ELF-1 (cell line): ENCODE results near the gene ELL.
"Not testable (repeated sequence)": the region's sequence is repeated elsewhere in the genome, so short reads cannot be mapped to it uniquely, and the experiment has no call there.

Experiments used
- DNase-seq: peaks from one replicate; pipeline ENCODE4 v3.0.0-alpha.2; 2016; ENCODE audit warnings: low read depth, low spot score

ELL gene

DNA sequence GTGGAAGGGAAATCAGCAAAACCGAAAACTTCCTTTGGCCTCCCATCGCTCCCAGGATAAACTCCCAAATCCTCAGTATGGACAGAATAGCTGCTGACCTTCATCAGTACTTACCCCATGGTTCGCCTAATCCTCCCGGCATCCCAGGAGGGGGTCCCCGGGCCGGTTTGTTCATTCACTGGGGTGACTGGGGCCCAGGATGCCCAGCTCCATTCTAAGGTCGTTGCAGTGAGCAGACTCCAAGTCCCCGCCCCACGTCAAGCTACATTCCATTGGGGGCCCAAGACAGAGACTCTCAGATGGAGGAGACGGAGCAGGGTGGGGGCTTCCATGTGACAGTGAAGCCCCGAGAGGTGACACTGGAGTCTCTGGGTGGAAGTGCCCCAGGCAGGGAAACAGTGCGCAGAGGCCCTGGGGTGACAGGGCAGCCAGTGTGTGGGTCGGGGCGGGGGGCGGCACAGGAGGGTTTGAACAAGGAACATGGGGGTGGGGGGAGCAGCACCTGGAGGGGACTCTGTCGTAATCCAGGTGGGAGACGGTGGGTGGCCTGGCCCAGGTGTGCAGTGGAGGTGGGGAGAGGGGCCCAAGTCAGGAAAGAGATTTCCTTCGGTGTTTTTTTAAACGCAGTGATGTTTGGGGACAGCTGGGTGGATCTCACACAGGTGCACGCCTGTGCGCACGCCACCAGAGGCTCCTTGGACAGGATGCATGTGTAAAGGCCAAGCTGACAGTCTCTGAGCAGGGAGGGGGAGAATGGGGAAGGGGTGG, 97.6 kb downstream of the ELL start:
- no peak for DNase-seq

DNA sequence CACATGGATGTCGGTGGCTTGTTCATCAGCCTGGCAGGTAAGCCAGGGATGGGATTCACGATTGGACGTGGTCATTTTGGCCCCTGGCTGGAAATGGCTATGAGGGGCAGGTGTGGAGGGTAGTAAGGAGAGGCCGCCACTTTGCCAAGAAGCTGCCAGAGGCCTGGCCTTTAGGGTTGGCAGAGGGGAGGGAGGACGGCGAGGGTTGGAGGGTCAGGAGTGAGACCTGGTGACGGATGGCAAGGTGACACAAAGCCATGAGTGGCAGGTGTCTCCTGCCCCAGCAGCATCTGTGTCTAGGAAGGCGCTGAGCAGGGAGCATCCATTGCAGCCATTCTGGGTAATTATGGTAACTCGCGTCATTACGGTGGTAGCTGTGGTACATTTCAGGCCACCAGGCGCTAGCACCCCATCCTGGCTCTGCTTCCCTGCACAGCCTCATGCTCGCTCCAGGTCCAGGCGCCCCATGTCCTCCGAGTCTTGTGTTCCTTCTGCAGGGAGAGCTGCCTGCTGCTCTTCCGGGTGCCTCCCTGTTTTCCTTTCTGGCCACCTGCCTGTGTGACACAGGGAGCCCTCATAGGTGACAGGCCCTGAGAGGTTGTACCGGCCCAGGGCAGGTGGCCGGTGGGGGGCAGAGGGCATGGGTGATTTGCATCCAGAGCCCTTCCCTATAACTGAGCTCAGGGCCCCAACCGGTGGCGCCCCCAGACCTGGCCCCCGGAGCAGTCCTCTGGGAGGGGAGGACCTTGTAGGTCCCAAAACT, 98.4 kb downstream of the ELL start:
- DNase-seq = no peak

DNA sequence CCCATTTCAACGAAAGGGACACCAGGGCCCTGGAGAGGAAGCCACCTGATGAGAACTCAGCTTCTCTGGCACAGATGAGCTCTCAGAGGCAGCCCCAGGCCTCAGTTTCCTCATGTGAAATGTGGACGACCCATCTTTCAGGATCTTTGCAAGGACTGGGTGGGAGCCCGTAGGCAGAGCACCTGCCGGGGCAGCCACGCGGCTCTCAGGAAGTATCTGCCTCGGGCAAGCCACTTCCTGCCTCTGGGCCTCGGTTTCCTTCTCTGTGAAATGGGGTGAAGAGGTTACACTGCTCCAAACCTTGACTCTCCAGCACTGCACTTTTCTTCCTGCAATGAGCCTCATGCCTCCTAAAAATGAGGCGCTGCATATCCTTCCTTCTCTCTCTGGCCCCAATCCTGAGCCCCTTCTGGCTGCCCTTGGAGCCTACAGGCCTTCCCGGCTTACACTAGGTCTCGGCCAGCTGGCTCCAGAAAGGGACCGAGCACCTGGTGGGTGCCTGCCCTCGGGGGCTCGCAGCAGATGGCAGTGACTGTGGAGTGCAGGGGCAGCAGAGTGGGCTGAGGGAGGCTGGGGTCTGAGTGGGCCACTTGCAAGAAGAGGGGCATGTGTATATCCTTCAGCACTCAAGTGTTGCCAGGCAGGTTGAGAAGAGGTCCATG, 99.2 kb downstream of the ELL start:
- no peak for DNase-seq

DNA sequence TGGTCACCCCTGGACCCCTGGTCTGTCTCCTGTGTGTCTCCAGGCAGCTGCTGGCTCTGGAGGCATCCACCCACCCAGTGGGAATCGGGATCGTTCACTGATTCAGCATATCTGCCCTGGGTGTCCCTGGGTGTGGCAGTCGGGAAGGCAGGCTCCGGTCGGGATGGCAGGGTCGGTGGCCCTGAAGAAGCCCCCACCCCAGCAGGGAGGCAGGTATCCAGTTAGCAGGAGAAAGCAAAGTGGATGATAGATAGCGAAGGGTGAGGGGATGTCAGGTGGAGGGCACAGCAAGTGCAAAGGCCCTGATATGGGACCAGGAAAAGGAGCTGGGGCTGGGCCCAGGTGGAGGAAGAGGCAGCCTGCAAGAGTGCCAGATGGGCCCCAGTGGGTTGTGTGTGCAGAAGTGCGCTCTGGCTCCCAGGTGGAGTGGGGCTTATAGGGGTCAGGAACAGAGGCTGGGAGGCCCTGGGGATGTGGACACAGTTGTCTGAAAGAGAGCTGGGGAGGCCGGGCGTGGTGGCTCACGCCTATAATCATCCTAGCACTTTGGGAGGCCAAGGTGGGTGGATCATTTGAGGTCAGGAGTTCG, 100.4 kb downstream of the ELL start:
- no peak for DNase-seq

DNA sequence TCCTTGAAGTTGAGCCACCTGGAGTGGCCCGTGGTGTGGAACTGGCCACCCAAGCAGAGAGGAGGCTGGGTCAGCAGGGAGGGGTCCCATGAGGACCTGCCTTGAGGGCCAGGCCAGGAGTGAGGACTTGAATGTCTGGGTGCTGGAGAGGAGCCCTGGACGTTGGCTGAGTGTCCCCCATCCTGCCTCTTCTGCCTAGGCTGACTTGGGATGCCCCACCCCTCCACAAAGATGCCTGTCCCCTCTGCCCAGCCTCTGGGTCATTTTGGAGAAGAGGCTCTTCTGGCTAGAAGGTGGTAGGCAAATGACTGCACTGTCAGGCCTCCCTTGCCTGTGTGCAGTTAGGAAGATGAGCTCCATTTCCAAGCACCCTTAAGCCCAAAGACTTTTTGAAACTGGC, 100.9 kb downstream of the ELL start:
- no peak for DNase-seq

DNA sequence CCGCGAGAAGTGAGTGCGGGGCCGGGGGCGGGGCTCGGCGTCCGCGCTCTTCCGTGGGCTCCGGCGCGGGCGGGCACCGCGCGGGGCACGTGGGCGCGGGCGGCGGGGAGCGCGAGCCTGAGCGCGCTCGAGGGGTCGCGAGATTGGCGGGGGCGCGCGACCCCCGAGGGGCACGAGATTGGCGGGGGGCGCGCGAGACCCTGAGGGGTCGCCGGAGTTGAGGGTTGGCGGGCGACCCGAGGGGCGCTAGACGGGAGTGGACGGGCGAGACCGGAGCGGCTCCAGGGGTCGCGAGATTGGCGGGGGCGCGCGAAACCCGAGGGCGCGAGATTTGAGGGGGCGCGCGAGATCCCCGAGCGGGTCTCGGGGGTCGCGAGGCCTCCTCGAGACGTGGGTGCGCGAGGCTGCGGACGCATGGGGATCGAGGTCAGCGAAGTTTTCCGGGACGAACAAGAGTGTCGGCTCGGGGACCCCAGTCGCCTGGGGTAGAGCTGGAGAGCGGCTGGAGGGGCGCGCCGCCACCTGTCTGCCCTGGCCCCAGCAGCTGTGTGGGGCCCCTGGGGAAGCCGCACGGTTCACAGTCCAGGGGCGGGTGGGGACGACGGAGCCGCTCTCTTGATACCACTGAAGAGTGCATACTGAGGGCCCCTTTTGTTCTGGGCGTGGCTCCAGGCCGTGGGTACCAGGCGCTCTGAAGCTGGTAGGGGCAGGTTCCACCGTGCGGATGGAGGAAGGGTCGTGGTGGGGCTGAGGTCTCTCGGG, 102.0 kb downstream of the ELL start:
- no peak for DNase-seq

DNA sequence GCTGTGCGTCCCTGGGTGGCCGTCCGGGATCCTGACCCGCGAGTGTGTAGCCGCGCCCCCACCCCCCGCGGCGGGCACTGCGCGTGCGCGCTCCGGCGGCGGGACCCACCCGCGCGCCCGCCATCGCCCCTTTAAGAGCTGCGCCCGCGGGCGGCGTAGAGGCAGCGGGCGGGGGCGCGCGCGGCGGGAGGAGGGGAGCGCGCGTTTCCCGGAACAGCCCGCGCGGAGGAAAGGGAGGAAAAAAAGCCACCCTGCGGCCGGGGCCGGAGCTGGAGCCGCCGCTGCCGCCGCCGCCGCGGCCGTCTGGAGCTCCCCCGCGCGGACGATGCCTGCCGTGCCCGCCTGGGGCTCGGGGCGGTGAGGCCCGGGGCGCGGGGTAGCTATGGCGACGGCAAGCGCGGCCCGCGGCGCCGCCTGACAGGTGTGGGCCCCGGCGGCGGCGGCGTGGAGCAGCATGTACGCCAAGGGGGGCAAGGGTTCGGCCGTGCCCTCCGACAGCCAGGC, 102.6 kb downstream of the ELL start, which contains the start of gene SSBP4:
Gene SSBP4, plus strand, starts transcription at position 204 of the 504 bp plus-strand sequence. Its CDS starts 251 bp downstream, at position 455.
- peak; percentile 85 for DNase-seq

DNA sequence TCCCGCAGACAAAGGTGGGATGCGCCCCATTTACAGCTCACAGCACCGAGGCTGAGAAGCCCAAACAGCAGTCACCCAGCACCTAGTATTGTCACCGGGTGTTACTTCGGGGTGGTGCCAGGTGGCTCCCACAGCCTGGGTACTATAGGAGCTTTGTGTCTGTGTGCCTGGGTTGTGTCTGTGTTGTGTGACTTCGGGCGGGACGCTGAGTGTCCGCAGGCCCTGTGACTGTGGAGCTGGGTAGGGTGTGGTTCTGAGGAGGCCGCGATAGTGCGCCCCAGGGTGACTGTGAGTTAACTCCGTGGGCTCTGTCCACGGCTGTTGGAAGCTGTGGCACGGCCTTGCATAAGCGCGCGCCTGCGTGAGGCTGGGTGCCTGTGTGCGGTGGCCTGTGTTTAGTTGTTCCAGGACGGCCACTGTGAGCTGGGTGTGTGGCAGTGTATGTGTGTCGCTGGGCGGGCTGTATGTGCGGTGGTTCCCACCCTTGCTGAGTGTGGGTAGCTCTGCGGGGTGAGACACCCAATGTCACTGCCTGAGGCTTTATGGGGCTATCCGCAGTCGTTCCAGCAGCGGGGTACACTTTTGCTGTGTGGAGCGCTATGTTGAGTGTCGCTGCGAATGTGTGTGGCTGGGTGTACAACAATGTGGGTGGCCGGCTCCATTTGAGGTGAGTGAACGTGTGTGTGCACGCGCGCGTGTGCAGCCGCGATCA, 103.2 kb downstream of the ELL start:
- peak; percentile 37 for DNase-seq

DNA sequence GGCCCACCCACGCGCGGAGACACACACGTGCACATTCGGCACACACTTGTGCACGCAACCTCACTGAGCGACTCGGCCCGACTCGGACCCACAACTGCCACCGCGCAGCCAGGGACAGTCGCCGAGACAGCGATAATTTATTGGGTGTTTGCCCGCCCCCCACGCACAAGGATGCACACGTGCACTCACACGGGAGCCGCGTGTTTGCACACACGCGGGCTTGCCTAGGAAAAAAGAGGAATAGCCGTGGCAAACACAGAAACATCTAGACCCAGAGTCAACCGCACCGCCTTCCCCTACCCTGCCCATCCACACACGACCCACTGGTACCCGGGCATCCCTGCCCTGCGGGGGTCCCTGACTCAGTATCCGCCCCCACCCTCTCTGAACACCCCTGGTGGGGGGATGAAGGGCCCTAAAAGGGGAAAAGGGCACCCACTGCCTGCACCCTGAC, 103.8 kb downstream of the ELL start:
- DNase-seq = no peak

DNA sequence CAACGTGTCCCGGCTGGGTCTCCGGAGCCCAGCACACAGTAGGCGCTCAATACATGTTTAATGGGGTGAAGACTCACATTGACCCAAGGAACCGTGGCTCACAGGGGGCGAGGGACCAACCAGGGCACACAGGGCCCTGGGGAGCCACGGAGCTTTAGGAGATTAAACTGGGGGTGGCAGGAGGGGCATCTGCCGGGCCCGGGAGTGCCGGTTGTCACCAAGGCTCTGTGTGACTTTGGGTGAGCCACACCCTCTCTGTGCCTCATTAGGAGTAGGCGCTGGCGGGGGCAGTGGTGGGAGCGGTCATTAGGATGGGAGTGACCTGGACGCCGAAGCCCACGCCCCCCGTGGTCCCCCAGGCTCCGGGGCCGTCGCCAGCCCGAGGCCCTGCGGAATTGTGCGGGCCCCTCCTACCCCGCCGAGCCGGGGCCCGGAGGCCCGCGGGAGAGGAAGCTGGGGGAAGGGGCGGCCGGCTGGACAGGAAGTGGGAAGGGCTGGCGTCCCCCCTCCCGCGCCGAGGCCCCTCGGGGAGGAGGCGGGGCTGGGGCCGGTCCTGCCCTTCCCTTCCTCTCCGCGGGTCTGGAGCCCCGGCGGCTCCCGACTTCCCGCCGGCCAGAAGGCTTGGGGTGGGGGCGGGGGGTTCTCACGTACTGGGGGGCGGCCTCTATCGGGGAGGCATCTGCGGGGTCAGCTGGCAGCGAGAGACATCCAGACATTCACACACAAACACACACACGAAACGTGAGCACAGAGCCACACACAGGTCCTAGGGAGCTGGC, 104.4 kb downstream of the ELL start:
- peak; percentile 90 for DNase-seq

DNA sequence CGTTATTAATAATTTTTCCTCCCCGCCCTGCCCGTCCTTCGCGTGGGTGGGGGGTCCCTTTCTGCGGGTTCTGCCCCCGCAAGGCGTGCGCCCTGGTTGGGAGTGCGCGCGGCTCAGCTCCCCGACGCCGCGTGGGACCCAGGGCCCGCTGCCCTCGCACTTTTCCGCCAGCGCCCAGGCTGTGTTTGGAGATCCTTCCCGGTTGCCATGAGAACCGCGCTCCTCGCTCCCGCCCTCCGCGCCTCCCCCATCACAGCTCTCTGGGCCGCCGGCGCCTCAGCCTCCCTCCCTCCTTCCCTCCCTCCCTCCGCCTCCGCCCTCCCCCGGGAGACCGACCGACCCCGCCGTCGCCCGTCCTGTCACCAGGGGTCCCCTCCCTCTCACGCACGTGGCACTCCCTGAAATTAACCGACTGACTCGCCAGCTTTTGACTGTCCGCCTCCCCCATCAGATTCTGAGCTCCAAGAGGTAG, 105.1 kb downstream of the ELL start:
- peak; percentile 89 for DNase-seq

DNA sequence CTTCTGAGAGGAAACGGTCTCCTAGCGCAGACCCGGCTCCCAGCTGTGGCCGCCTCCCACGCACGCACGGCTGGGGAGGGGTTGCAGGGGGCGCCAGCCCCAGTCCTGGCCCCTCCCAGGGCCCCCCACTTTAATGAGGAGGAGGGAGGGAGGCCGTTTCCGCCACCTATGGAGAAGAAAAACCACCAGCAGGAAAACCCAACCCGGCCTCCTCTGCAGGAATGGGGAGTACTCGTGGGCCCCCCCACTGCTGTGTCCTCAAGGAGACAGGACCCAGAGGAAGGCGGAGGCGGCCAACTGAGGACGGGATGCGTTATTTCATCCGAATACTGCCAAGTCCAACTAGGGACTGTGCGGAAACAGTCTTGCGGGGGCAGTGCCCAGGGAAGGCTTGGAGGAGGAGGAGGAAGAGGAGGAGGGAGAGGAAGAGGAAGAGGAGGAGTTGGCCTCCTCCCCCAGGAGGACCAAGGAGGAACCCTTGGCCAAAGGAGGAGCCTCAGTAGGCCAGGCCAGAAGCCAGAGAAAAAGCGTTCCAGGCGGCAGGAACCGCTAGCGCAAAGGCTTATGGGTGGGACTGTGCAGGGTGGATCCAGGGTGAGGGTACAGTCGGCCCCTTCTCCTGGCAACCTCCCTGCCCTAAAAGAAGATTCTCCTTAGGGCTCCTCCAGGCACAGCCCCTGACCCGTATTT, 106.5 kb downstream of the ELL start:
- no peak for DNase-seq

DNA sequence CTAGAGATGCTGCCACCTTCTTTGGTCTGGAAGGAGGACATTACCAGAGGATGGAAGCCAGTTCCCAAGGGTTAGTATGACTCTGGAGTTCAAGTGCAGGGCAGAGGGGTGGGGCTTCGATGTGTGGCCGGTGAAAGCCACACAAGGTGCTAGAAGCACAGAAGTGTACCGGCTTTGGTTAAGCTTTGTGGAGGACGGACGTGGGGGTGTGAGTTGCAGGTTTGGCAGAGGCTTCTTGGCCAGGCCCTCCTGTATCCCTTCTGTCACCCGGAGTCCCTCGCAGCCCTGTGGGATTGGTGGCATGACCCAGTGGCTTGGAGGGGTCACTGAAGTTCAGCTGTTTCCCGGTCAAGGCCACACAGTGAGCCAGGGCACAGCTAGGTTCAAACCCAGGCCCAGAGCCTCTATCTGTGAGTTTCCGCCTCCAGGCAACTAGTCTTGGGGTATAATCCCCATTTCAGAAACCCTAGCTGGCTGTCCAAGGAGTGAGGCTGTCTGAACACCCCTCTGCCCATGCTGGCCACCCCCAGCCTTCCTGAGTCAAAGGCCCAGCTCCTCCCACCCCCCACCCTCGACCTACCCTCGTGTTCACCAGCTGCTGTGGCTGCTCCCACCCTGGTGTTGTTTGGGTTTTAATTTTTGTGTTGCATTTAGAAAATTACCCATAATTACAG, 107.2 kb downstream of the ELL start:
- no peak for DNase-seq

DNA sequence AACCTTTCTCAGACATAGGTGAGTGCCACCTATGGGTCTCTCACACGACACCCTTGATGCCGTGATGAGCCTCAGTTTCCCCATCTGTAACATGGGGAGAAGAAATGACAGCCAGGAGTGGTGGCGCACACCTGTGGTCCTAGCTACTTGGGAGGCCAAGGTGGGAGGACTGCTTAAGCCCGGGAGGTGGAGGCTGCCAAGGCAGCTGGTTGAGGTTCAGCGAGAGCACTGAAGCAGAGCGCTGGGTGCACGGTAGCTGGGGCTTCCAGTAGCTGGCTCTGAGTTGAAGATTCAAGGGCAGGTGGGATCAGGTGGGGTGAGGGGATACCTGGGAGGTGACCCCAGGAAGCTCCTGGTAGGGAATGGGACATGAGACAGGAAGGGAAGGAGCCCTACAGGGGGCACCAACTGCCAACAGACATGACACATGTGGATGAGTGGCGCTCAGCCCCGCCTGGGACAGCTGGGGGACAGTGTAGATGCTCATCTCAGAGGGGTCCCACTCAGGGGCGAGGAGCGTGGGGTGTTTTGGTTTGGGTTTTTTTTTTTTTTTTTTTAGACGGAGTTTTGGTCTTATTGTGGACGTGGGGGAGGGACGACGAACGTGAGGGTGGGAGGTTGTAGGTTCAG, 109.1 kb downstream of the ELL start:
- DNase-seq = no peak

DNA sequence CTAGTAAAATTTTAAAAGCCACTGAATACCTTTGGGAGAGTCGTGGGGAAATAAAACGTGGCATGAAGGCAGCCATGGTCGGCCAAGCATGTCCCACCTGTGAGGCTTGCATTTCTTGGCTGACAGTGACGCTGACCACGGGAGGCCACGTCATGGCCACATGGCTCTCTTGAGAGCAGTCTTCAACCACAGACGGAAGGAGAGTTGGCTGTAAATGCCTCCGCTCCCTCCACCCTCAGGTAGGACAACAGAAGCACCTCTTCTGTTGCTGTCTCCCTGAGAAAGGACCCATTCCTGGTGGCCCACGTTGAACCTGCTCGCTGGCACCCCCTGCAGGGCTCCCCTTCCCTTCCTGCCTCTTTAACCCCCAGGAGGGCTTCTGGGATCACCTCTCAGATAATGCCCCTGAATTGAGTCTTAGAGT, 113.8 kb downstream of the ELL start:
- DNase-seq = peak; percentile 72

DNA sequence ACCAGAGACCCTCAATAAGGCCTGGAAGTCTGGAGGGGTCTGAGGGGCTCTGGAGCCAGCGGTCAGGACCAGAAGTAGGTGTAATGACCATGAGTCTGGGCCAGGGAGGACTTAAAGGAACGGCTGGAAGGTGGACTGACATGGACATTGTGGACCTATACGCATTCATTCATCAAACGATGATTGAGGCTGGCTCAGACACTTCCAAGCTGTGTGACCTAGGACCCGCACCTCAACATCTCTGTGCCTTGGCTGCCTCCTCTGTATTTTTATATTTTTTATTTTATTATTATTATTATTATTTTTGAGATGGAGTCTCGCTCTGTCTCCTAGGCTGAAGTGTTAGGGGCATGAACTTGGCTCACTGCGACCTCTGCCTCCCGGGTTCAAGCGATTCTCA, 115.1 kb downstream of the ELL start:
- no peak for DNase-seq

DNA sequence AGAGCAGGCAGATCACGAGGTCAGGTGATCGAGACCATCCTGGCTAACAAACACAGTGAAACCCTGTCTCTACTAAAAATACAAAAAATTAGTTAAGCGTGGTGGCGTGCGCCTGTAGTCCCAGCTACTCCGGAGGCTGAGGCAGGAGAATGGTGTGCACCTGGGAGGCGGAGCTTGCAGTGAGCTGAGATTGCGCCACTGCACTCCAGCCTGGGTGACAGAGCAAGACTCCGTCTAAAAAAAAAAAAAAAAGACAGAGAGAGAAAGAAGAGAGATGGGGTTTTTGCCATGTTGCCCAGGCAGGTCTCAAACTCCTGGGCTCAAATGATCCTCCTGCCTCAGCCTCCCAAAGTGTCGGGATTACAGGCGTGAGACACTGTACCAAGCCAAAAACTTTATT, 116.1 kb downstream of the ELL start:
- DNase-seq = not testable (repeated sequence)
